ENCODE data around the gene C17orf107. TPM values are rescaled to one million over a fixed set of nuclear protein-coding genes. Genes with fewer than 3 reads are reported as not detected.

C17orf107 gene
- total and polyA plus RNA-seq, 2 donors (not counting 1 experiment from before 2014, with no cell fraction given): 3.9 to 4.6 TPM

DNA sequence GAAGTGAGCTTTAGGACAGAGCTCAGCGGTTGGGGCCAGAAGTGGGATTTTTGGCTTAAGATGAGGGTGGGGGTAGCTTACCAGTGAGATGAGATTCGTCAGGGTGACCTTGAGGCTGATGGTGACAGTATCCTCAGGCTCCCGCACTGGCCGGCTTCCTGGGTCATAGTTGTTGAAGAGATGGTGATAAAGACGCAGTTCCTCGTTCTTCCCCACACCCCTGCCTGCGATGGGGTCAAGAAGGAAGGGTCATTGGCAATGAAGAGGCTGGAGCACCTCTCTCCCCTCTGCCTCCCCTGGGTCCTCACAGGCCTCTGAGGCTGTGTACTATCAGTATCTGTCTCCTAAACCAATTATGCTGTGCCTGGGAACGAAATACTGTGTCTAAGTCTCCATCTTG lies 3.2 kb downstream of the C17orf107 start:
- TF ChIP-seq, protein P1, sequence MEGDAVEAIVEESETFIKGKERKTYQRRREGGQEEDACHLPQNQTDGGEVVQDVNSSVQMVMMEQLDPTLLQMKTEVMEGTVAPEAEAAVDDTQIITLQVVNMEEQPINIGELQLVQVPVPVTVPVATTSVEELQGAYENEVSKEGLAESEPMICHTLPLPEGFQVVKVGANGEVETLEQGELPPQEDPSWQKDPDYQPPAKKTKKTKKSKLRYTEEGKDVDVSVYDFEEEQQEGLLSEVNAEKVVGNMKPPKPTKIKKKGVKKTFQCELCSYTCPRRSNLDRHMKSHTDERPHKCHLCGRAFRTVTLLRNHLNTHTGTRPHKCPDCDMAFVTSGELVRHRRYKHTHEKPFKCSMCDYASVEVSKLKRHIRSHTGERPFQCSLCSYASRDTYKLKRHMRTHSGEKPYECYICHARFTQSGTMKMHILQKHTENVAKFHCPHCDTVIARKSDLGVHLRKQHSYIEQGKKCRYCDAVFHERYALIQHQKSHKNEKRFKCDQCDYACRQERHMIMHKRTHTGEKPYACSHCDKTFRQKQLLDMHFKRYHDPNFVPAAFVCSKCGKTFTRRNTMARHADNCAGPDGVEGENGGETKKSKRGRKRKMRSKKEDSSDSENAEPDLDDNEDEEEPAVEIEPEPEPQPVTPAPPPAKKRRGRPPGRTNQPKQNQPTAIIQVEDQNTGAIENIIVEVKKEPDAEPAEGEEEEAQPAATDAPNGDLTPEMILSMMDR (IDR thresholded peaks at IDR 0.05): no peak
- TF ChIP-seq EZH2 (IDR thresholded peaks at IDR 0.05; ENCODE audit: borderline replicate concordance, insufficient read depth, low read depth, low read length, poor library complexity, severe bottlenecking): no peak
- Mint-ChIP-seq H3K4me1 (peaks cover 48% of the 10 kb centered on the region), H3K27ac (peak overlapping the region; percentile 82), H3K27me3 (peaks cover 7% of the 10 kb centered on the region), H3K9me3 (ENCODE audit: insufficient read depth) (no peaks in the 10 kb centered on the region), H3K4me3 (peak overlapping the region; percentile 72)
- no peak overlapping the region for H3K9ac ChIP-seq (ENCODE audit: low read length)
- no peak overlapping the region for H3K4me3 ChIP-seq (ENCODE audit: control extremely low read depth in 1 of 5, extremely low read depth in 1 of 5, insufficient read depth in 1 of 5, low read depth in 2 of 5, low read length in 4 of 5)
- POLR2A ChIA-PET: interaction anchor here (1.9 to 2.0 kb wide), 2 partner anchors 37 to 65 kb away, joined by 5 read pairs; partner anchors contain the start of genes RNF167, SLC25A11 and SPAG7
- ATAC-seq (ENCODE audit: low read depth) (no peak), DNase-seq (no peak)
- no peaks in the 10 kb centered on the region for H3K36me3 ChIP-seq (replicated peaks in 1 of 2; ENCODE audit: control extremely low read depth in 1 of 2, control insufficient read depth in 1 of 2, extremely low read depth in 1 of 2, insufficient read depth in 2 of 2, low read length in 1 of 2)
- H2AFZ ChIP-seq (ENCODE audit: insufficient read depth, low read depth, low read length, poor library complexity, severe bottlenecking): no peak overlapping the region
- 82% methylated on average over 3 of the region's 8 CpGs for WGBS (ENCODE audit: insufficient coverage)
- no peaks in the 10 kb centered on the region for H4K20me1 ChIP-seq (ENCODE audit: control insufficient read depth, insufficient read depth, low read length, poor library complexity, severe bottlenecking)
- H3K4me1 ChIP-seq (ENCODE audit: control insufficient read depth in 2 of 2, insufficient read depth in 2 of 2, low read length in 2 of 2): peaks cover 45 to 53% of the 10 kb centered on the region in 2 donors
- H3K4me2 ChIP-seq (replicated peaks; ENCODE audit: low read depth, low read length, poor library complexity, severe bottlenecking): peak overlapping the region; percentile 98
- peak overlapping the region in 1 of 2 donors; percentile 22 for H3K27ac ChIP-seq (ENCODE audit: low read length in 2 of 2)
- intact Hi-C loops (cut with micrococcal nuclease): loop anchor here (5.0 kb wide), 1 partner anchor 335 kb away; no protein-coding TSS in a partner anchor
- CTCF ChIA-PET: interaction anchor here (0.6 to 4.0 kb wide), 18 partner anchors 11 to 687 kb away, joined by 3 to 15 read pairs (median 4); partner anchors contain the start of genes GLTPD2, RNF167, SLC25A11 and SPAG7
- H3K79me2 ChIP-seq (ENCODE audit: control insufficient read depth, insufficient read depth, low read length): no peaks in the 10 kb centered on the region
- H3K27me3 ChIP-seq (replicated peaks in 1 of 4; ENCODE audit: control extremely low read depth in 1 of 4, control insufficient read depth in 3 of 4, insufficient read depth in 4 of 4, low read length in 3 of 4): peaks cover 0 to 30% (median 11%) of the 10 kb centered on the region in 4 experiments
- peaks cover 0 to 25% (median 0%) of the 10 kb centered on the region in 3 donors for H3K9me3 ChIP-seq (ENCODE audit: control extremely low read depth in 1 of 3, control insufficient read depth in 2 of 3, insufficient read depth in 1 of 3, low read length in 2 of 3)
